Thyroid gland (tissue), 4 donors: ENCODE results near the gene RFPL3. TPM values are rescaled to one million over a fixed set of nuclear protein-coding genes. Genes with fewer than 3 reads are reported as not detected.

Experiments
- DNase-seq, 2 donors: peaks; one replicate each; pipeline ENCODE4 v3.0.0-alpha.2; 2019
- H3K27ac ChIP-seq, 3 donors: fragments of 200-600 bp; sonication (generic); 1 replicate in 2 of 3; 2 replicates in 1 of 3; pipeline ENCODE4 v1.5.1; 2016 to 2019; ENCODE audit warnings: mild to moderate bottlenecking in 1 of 3, moderate library complexity in 1 of 3
- H3K27me3 ChIP-seq: fragments of 200-600 bp; sonication (generic); one replicate; pipeline ENCODE4 v1.5.1; 2019
- H3K36me3 ChIP-seq, 2 donors: fragments of 200-600 bp; sonication (generic); one replicate each; pipeline ENCODE4 v1.5.1; 2016 to 2019
- H3K4me1 ChIP-seq, 2 donors: fragments of 200-600 bp; sonication (generic); one replicate each; pipeline ENCODE4 v1.5.1; 2017 to 2019
- H3K4me3 ChIP-seq, 3 donors: fragments of 200-600 bp; sonication (generic); replicated peaks in 1 of 3; 1 replicate in 2 of 3; 2 replicates in 1 of 3; pipeline ENCODE4 v1.5.1; 2016; ENCODE audit warnings: mild to moderate bottlenecking in 1 of 3
- H3K9me3 ChIP-seq: fragments of 200-600 bp; sonication (generic); one replicate; pipeline ENCODE4 v1.5.1; 2017
- CTCF ChIP-seq, 6 experiments: fragments of 200-600 bp in 3 of 6; fragments of 450-650 bp in 3 of 6; sonication (generic) in 3 of 6; IDR thresholded peaks; one replicate each; pipeline ENCODE4 v1.5.1; 2016 to 2019; ENCODE audit warnings: antibody characterized with exemption in 6 of 6, mild to moderate bottlenecking in 2 of 6, inconsistent platforms in 1 of 6, moderate library complexity in 1 of 6
- POLR2A ChIP-seq, 2 donors: fragments of 450-650 bp; IDR thresholded peaks; one replicate each; pipeline ENCODE4 v1.6.1; 2017; ENCODE audit warnings: antibody characterized with exemption in 2 of 2, mild to moderate bottlenecking in 2 of 2, moderate library complexity in 1 of 2
- WGBS, 2 donors: methylation state at CpG; one replicate each; pipeline ENCODE4 v1.1.5; 2017; 5-methylcytosine and 5-hydroxymethylcytosine counted together
- intact Hi-C: fragments of 100-400 bp; cut with DNase I; formaldehyde crosslinking; loops from one replicate; pipeline ENCODE4 v1.15.1; 2023
- total RNA-seq, 4 donors: library from RNA; depleted of rRNA; stranded (reverse); fragments of >200 nt; gene quantifications; one replicate each; pipeline ENCODE4 v1.2.3, GENCODE V29; 2016

RFPL3 gene
- total RNA-seq, 4 donors from 2014 or later, result not detected

- H3K27me3 ChIP-seq, result no peaks in the 10 kb centered on the region
- 54 to 60% methylated on average over 2 to 8 of the region's 11 CpGs for WGBS, 2 donors
- intact Hi-C loops, result no loop called here
- no peak for DNase-seq
- TF ChIP-seq CTCF (IDR thresholded peaks at IDR 0.05) (no peak), POLR2A (IDR thresholded peaks at IDR 0.05) (no peak)
- no peaks in the 10 kb centered on the region for H3K36me3 ChIP-seq
- no peaks in the 10 kb centered on the region for H3K9me3 ChIP-seq
- H3K4me3 ChIP-seq, result no peak overlapping the region
- no peak overlapping the region for H3K27ac ChIP-seq
- peaks cover 0 to 10% of the 10 kb centered on the region in 2 donors for H3K4me1 ChIP-seq
Observed at GRCh38 chr22:32311551-32312071, 46.1 kb upstream of the RFPL3 start.

- no peak for DNase-seq
- 85 to 89% methylated on average over 4 of the region's 4 CpGs for WGBS, 2 donors
- TF ChIP-seq POLR2A (IDR thresholded peaks at IDR 0.05) (no peak), CTCF (IDR thresholded peaks at IDR 0.05) (no peak)
- H3K36me3 ChIP-seq, result no peaks in the 10 kb centered on the region
- H3K27ac ChIP-seq, result no peak overlapping the region
- no peak overlapping the region for H3K4me3 ChIP-seq
- H3K27me3 ChIP-seq, result no peaks in the 10 kb centered on the region
- peaks cover 0 to 10% of the 10 kb centered on the region in 2 donors for H3K4me1 ChIP-seq
- intact Hi-C loops, result no loop called here
- H3K9me3 ChIP-seq, result no peaks in the 10 kb centered on the region
Observed at GRCh38 chr22:32312748-32313147, 44.9 kb upstream of the RFPL3 start.

- intact Hi-C loops, result no loop called here
- no peaks in the 10 kb centered on the region for H3K27me3 ChIP-seq
- no peak for TF ChIP-seq CTCF (IDR thresholded peaks at IDR 0.05)
- TF ChIP-seq POLR2A (IDR thresholded peaks at IDR 0.05), result no peak
- DNase-seq, result no peak
- no peaks in the 10 kb centered on the region for H3K9me3 ChIP-seq
- H3K36me3 ChIP-seq, result no peaks in the 10 kb centered on the region
- no peak overlapping the region for H3K27ac ChIP-seq
- H3K4me3 ChIP-seq, result no peak overlapping the region
- peaks cover 0 to 8% of the 10 kb centered on the region in 2 donors for H3K4me1 ChIP-seq
Observed at GRCh38 chr22:32313532-32313931, 44.1 kb upstream of the RFPL3 start.

- intact Hi-C loops, result no loop called here
- Histone ChIP-seq H3K27ac (no peak overlapping the region), H3K4me3 (no peak overlapping the region), H3K4me1 (no peaks in the 10 kb centered on the region), H3K36me3 (no peaks in the 10 kb centered on the region), H3K27me3 (no peaks in the 10 kb centered on the region), H3K9me3 (no peaks in the 10 kb centered on the region)
- no peak for DNase-seq
- 47 to 60% methylated on average over 1 of the region's 1 CpG for WGBS, 2 donors
- TF ChIP-seq POLR2A (IDR thresholded peaks at IDR 0.05) (no peak), CTCF (IDR thresholded peaks at IDR 0.05) (no peak)
Observed at GRCh38 chr22:32317524-32317923, 40.1 kb upstream of the RFPL3 start.

- Histone ChIP-seq H3K9me3 (no peaks in the 10 kb centered on the region), H3K27ac (no peak overlapping the region), H3K36me3 (no peaks in the 10 kb centered on the region), H3K4me1 (no peaks in the 10 kb centered on the region), H3K27me3 (no peaks in the 10 kb centered on the region), H3K4me3 (no peak overlapping the region)
- 59 to 79% methylated on average over 1 of the region's 1 CpG for WGBS, 2 donors
- DNase-seq, result no peak
- intact Hi-C loops, result no loop called here
- TF ChIP-seq POLR2A (IDR thresholded peaks at IDR 0.05) (no peak), CTCF (IDR thresholded peaks at IDR 0.05) (no peak)
Observed at GRCh38 chr22:32318361-32318760, 39.3 kb upstream of the RFPL3 start.
